ENCODE data around the gene GNAS-AS1.
A peak's percentile ranks its signal among the peaks of the same experiment; 100 is the strongest.

The GNAS-AS1 gene

GRCh38 chr20:58850693-58851174, at the start of gene GNAS-AS1:
TSS of gene GNAS-AS1 (minus strand) at chr20:58850902.
- DNase-seq, result peak; percentile 63

- DNase-seq, result no peak
Measured at GRCh38 chr20:58900397-58900796, 49.7 kb upstream of the GNAS-AS1 start.

- DNase-seq, result no peak
Measured at GRCh38 chr20:58899512-58899911, 48.8 kb upstream of the GNAS-AS1 start.

GRCh38 chr20:58898629-58899408, 48.1 kb upstream of the GNAS-AS1 start:
- DNase-seq, result no peak

- no peak for DNase-seq
Measured at GRCh38 chr20:58897488-58897887, 46.8 kb upstream of the GNAS-AS1 start.

- no peak for DNase-seq
Measured at GRCh38 chr20:58896820-58897219, 46.1 kb upstream of the GNAS-AS1 start.

GRCh38 chr20:58895448-58896180, 44.9 kb upstream of the GNAS-AS1 start:
- DNase-seq, result no peak

- no peak for DNase-seq
Measured at GRCh38 chr20:58894652-58895447, 44.1 kb upstream of the GNAS-AS1 start.

- no peak for DNase-seq
Measured at GRCh38 chr20:58893355-58894120, 42.8 kb upstream of the GNAS-AS1 start.

- no peak for DNase-seq
Measured at GRCh38 chr20:58892932-58893224, 42.2 kb upstream of the GNAS-AS1 start.

GRCh38 chr20:58892141-58892931, 41.6 kb upstream of the GNAS-AS1 start:
- DNase-seq, result peak; percentile 85

- DNase-seq, result no peak
Measured at GRCh38 chr20:58891718-58892140, 41.0 kb upstream of the GNAS-AS1 start.

- DNase-seq, result peak; percentile 72
Measured at GRCh38 chr20:58891086-58891717, 40.5 kb upstream of the GNAS-AS1 start.

- peak; percentile 77 for DNase-seq
Measured at GRCh38 chr20:58890518-58891085, 39.9 kb upstream of the GNAS-AS1 start.

GRCh38 chr20:58889798-58890517, 39.3 kb upstream of the GNAS-AS1 start:
- no peak for DNase-seq

GRCh38 chr20:58889334-58889760, 38.6 kb upstream of the GNAS-AS1 start:
- DNase-seq, result no peak

- DNase-seq, result peak; percentile 65
Measured at GRCh38 chr20:58888521-58889333, 38.0 kb upstream of the GNAS-AS1 start.

- no peak for DNase-seq
Measured at GRCh38 chr20:58888103-58888502, 37.4 kb upstream of the GNAS-AS1 start.

GRCh38 chr20:58886546-58886945, 35.8 kb upstream of the GNAS-AS1 start:
- DNase-seq, result no peak
